HL-60 (cell line): ENCODE results near the gene CFAP57.

ENCODE experiments used
- DNase-seq, 2 experiments: peaks; one replicate each; pipeline ENCODE4 v3.0.0-alpha.2; 2010 to 2020; ENCODE audit warnings: low read depth in 1 of 2, low spot score in 1 of 2
- H3K27ac ChIP-seq: fragments of 250-450 bp; sonication (Bioruptor Pico); replicated peaks from 2 replicates; pipeline ENCODE4 v1.5.1; 2020; ENCODE audit warnings: mild to moderate bottlenecking, moderate library complexity
- H3K27me3 ChIP-seq: fragments of 250-450 bp; sonication (Bioruptor Pico); 2 replicates; pipeline ENCODE4 v1.5.1; 2021; ENCODE audit warnings: mild to moderate bottlenecking, moderate library complexity; ENCODE audit not compliant: insufficient read depth, poor library complexity, severe bottlenecking
- H3K4me3 ChIP-seq: replicated peaks from 2 replicates; pipeline ENCODE4 v1.5.1; 2011; ENCODE audit warnings: mild to moderate bottlenecking, control low read depth, low read length; ENCODE audit not compliant: insufficient read depth
- CTCF ChIP-seq: IDR thresholded peaks from one replicate; pipeline ENCODE4 v1.5.1; 2011; ENCODE audit warnings: low read length, control low read depth, inconsistent platforms; ENCODE audit not compliant: insufficient read depth
- GABPA ChIP-seq: IDR thresholded peaks from 2 replicates; pipeline ENCODE4 v1.6.1; 2012; ENCODE audit warnings: low read depth
- POLR2AphosphoS5 ChIP-seq: IDR thresholded peaks from 2 replicates; pipeline ENCODE4 v1.6.1; 2012; ENCODE audit warnings: low read depth
- REST ChIP-seq: IDR thresholded peaks from 2 replicates; pipeline ENCODE4 v1.6.1; 2012; ENCODE audit warnings: low read depth; ENCODE audit not compliant: insufficient replicate concordance
- SPI1 ChIP-seq: IDR thresholded peaks from 2 replicates; pipeline ENCODE4 v1.6.1; 2012; ENCODE audit warnings: low read depth, mild to moderate bottlenecking, borderline replicate concordance

The CFAP57 gene

GRCh38 chr1:43253876-43254275 lies 81.7 kb downstream of the CFAP57 start:
- no peak for TF ChIP-seq GABPA
- no peak for TF ChIP-seq SPI1
- TF ChIP-seq REST, result no peak
- TF ChIP-seq POLR2AphosphoS5, result no peak
- TF ChIP-seq CTCF, result no peak
- DNase-seq, result no peak

GRCh38 chr1:43255438-43256210 lies 83.5 kb downstream of the CFAP57 start:
- no peak for DNase-seq
- TF ChIP-seq GABPA, result no peak
- TF ChIP-seq REST, result no peak
- TF ChIP-seq CTCF, result no peak
- no peak overlapping the region for H3K4me3 ChIP-seq
- H3K27ac ChIP-seq, result no peak overlapping the region
- no peaks in the 10 kb centered on the region for H3K27me3 ChIP-seq

More at GRCh38 chr1:43253876-43254275, 81.7 kb downstream of the CFAP57 start:
- Histone ChIP-seq H3K4me3 (no peak overlapping the region), H3K27me3 (no peaks in the 10 kb centered on the region), H3K27ac (no peak overlapping the region)

GRCh38 chr1:43256675-43257570 lies 84.8 kb downstream of the CFAP57 start:
- no peak for DNase-seq
- Histone ChIP-seq H3K4me3 (no peak overlapping the region), H3K27me3 (no peaks in the 10 kb centered on the region), H3K27ac (no peak overlapping the region)
- TF ChIP-seq POLR2AphosphoS5, result no peak
- TF ChIP-seq SPI1, result no peak
- TF ChIP-seq REST, result no peak
- TF ChIP-seq GABPA, result no peak
- TF ChIP-seq CTCF, result no peak
